HS-27A (cell line): ENCODE results near the gene ZBTB7A.

Experiments used
- DNase-seq: peaks from one replicate; pipeline ENCODE4 v3.0.0-alpha.2; 2012; ENCODE audit warnings: low read depth, missing footprints

ZBTB7A gene

DNA sequence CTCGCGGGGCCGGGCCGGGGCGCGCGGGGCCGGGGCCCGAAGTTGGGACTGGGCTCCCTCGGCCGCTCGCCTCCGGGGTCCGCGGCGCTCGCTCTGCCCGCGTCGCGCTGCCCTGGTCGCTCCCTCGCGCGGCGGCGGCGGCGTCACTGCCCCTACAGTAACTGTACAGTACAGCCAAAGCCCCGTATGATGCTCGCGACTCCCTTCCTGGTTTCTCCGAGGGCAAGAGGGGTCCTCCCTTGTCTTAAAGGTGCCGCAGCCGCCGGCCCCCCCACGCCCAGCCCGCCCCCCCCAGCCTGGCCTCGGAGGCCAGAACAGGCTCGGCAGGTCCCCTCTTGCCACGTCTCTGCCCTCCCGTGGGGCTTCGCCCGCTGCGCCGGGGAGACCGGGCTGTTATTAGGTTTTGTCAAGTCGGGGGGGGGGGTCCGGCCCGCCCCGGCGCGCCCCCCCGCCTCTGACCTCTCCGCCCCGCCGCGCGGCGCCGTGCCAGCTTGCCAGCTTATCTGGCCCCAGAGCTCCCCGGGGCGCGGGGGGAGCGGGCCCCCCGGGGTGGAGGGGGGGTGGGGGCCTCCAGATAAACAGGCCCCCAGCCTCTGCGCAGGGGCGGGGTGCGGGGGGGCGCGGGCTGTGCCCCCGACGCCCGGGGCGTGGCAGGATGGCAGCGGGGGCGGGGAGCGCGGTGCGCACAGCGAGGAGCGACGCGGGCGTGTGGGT, at the start of gene ZBTB7A:
ZBTB7A (minus strand) TSS at position 218 of the 714 bp plus-strand sequence. CDS start 11,667 bp downstream, outside the sequence.
- no peak for DNase-seq

GRCh38 chr19:4115818-4116385, 49.2 kb upstream of the ZBTB7A start:
- DNase-seq: no peak

- no peak for DNase-seq
Observed at GRCh38 chr19:4115050-4115817, 48.5 kb upstream of the ZBTB7A start.

DNA sequence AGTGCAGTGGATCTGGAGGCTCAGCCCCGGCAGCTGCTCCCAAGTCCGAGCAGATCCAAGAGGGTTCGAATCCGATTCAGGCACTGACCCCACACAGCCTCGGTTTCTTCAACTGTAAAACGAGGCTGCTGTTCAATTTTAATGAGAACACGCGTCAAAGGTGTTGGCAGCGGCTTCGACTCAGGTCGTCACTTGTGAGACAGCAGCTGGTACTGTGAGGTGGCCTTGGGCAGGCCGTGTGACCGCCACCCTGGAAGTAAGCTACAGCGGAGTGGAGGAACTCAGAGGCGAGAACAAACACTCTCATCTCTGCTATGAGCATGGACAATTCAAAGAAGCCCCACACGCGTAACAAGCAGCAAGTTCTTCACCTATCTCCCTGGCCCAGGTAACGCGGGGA, 47.5 kb upstream of the ZBTB7A start:
- DNase-seq: no peak

DNA sequence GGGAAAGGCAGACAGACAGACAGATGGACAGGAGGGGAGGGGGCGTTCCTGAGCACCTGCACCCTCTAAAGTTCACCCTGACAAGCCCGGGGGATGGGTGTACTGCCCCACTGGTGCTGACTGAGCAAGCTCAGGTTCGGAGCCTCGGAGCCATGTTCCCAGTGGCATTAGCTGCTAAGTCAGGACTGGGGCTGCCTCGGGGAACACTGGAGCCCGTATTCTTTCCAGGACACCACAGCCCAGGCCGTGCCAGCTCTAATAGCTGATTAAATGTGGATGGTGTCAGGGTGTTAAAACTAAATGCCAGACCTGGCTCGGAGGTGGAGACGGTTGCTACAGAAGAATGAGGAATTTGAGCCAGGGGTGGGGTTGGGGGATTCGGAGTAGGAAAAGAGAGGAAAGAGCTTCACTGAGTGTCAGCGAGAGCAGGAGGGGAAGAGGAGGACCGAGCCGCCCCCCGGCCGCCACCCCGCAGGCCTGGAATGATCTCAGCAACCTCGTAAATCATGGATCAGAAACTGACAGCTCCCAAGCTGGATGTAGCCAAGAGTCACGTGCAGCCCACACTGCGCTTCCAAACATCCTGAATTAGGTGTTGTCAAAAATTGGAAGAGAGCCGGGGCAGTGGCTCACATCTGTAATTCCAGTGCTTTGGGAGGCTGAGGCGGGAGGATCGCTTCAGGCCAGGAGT, 46.8 kb upstream of the ZBTB7A start:
- DNase-seq: no peak

DNA sequence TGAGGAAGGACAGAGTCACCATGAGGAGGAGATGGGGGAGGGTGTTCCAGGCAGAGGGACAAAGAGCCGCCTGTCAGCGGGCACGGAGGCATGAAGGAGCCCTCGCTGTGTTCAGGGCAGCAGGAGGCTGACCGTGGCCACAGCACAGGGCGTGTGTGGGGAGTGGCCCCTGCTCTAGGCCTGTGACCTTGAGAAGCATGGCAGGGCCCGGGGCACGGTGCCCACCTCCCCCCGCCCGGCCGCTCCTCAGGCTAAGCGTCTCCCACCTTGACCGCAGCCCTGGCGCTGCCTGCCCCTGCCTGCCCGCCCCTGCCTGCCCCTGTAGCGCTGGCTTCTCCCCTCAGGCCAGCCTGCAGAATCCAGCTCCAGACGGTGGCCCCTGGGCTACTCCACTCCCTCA, 45.7 kb upstream of the ZBTB7A start:
- no peak for DNase-seq

GRCh38 chr19:4109626-4109945, 42.9 kb upstream of the ZBTB7A start:
- DNase-seq: no peak

GRCh38 chr19:4108767-4109625, 42.3 kb upstream of the ZBTB7A start:
- DNase-seq: no peak

GRCh38 chr19:4103080-4103433, 36.4 kb upstream of the ZBTB7A start:
- DNase-seq: no peak

DNA sequence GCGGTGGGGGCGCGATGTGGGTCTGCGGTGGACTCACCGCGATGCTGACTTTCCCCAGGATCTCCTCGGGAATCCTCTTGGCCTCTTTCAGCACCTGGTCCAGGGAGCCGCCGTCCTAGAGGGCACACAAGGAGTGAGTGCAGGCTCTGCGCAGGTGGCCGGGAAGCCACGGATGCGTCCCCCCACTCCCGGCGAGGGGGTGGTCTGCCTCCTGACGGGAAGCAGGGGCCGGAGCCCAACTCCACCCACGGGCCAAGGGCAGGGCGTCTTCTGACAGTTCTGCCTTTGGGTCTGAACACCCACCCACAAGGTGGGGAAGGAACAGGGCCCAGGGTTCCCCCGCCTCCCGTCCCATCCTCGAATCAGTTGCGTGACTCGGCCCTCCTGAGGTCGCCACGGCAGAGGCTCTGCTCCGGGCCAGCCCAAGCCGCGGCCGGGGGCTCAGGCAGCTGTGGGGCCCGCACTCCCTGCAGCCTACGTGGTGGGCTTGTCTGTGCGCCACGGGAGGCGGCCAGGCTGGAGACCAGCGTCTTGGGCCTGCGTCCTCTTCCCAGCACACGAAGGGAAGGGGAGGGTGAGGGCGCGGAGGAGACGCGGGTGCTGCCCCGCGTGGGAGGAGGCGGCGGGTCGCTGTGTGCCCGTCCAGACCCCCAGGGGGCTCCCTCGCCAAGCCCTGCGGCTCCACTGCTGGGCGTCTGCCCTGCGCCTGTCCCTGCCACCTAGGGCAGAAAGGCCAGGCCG, 35.8 kb upstream of the ZBTB7A start:
- DNase-seq: no peak

DNA sequence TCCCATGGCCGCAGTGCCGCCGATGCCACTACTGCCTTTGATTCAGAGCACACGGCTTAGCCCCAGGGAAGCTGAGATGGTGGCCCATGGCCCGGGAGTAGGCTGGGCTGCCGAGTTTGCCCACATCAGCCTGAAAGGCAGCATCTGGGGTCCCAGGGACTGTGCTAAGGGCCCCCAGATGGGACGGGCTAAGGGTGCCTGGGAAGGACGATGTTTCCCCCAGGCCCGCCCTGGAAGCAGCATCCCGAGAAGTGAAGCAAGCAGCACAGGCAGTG, 34.7 kb upstream of the ZBTB7A start:
- DNase-seq: no peak

DNA sequence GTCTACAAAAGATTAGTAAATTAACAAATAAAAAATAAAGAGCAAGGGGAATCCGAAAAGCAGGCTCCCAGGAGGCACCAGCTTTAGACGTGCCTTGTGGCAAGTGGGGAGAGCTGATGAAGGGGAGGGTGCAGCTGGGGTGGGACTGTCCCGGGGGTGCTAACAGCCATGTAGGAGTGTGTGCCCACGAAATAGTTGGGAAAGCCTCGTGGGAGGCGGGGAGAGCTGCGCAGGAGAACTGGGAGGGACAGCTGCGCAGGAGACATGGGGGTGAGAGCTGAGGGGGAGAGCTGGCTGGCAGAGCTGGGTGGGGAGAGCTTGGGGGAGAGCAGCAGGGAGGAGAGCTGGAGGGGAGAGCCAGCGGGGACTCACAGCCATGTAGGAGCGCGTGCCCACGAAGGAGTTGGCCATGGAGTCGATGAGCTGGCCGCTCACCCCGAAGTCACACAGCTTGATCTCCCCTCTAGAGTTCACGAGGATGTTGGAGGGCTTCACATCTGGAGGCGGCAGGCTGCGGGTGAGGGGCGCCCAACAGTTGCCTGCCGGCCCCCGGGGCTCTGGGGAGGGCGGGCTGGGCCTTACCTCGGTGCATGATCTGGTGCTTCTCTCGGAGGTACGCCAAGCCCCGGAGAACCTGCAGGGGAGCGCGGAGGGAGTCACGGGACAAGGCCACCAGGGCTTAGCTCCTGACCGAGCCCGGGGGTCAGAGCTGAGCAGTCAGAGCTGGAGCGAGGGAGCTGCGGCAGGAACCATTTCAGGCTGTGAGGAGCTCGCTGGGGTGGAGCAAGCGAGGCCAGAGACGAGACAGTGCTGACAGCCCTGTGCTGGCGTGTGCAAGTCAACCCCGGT, 34.2 kb upstream of the ZBTB7A start:
- no peak for DNase-seq

- no peak for DNase-seq
Observed at GRCh38 chr19:4099041-4099764, 32.5 kb upstream of the ZBTB7A start.

DNA sequence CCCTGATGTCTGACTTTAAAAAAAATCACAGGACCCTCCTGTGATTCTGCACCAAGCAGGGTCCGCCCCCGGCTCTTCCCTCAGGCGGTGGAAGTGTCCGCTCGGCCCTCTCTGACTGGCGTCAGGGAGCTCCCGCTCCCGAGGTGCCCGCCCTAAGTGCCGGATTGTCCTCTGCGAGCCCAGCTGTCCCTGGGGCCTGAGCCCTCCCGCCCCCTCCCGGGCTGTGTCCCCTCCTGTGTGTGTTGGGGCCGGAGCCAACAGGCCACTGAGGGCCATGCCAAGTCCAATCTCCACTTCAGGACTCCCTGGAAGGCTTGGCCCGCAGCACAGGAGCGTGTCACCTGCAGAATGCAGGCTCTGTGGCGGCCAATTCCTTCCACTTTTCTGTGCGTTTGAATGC, 31.8 kb upstream of the ZBTB7A start:
- no peak for DNase-seq

DNA sequence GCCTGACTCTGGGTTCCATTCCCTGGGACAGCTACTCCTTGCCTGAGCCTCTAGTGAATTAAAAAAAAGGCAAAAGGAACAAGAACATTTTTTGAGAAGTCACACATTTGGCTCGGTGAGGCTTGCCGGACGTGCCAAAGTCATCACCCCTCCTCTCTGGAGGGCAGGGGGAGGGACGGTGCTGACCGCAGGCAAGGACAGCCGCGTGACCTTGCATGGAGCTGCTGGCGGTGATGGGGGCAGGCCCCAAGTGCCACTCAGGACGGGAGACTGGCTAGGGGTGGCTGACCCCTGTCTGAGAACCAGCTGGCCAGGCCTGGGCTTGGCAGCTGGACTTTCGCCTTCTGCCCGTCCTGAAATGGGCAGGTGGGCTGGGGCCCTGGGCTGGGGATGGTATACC, 30.8 kb upstream of the ZBTB7A start:
- DNase-seq: no peak

DNA sequence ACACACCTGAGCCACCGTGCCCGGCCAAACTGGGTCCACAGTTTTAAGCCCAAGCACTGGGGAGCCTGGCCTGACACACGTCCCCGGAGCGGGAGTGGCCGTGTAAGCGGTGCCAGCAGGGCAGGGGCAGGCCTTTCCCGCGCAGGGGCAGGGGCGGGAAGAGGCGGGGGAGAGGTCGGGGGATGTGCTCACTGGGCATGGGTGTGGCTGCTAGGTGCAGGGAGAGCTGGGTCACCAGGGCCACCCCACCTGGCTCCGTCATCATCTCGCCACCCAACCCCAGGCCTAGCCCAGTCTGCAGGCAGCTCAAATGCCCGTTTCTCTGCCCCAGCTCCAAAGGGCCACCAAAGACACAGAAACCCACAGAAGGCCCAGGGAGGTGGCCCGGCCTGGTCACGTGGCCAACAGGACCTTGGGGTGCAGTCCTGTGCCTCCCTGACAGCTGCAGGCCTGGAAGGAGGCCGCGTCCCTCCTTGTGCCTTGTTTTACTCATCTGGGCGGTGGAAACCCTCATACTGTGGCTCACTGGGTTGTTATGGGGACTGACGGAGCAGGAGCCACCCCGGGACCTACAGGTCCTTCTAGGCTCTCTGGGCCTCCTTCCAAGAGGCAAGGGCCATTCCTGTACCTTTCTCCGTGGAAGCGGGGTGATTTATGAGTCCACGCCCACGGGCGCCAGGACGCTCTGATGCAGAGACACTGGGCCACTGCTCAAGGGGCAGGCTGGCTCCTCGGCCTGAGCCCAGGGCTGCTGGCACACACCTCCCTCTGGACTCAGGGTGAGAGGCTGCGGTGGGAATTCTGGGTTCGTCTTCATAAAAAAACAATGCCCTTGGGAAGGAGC, 29.6 kb upstream of the ZBTB7A start:
- DNase-seq: no peak

GRCh38 chr19:4095488-4095844, 28.8 kb upstream of the ZBTB7A start:
- DNase-seq: no peak

DNA sequence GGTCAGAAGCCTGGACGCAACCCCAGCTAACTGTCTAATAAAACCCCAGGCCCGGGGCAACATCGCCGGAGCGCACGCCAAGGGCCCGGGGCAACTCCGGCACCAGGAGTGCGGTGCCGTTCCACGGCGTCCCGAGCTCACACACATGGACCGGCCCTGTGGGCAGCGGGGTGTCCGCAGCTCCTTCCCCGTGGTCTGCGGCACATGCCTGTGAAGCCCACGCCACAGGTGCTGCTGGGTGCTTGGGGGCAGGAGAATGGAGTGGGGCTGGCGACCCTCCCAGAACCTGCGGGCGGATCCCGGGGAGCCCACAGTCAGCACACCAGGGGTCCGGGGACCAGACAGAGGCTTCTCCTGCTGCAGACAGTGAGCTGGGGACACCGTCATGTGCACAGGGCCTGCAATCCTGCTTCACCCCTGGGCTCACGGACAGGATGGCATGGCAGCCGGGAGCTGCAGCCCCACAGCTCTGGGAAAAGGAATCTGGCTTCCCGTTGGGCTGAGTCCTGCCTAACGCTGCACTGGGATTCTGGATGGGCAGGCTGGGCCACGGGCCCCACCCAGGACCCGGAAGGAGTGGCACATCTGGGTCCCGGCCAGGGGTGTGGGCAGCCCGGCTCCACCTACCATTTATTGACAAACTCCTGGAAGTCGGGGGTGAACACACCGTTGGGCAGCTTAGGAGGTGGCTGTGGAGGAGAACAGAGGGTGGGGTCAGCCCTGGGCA, 28.2 kb upstream of the ZBTB7A start:
- DNase-seq: no peak
